Measurements from ENCODE around the gene ARID3A. TPM values are rescaled to one million over a fixed set of nuclear protein-coding genes. Genes with fewer than 3 reads are reported as not detected.

Gene ARID3A
- total RNA-seq, 1 experiment from 2014 or later, result 239 TPM

GRCh38 chr19:984165-984967 is 58.5 kb downstream of the ARID3A start, which contains the start of gene WDR18:
Gene WDR18 (plus strand): TSS chr19:984345. CDS start chr19:984354, 9 bp downstream.
- peaks cover 8% of the 10 kb centered on the region for H3K4me1 Mint-ChIP-seq (ENCODE audit: low read depth, unreplicated experiment)
- CTCF ChIA-PET, result interaction anchor here (0.6 to 1.7 kb wide), 13 partner anchors 12 to 210 kb away, joined by 3 to 8 read pairs (median 4); no protein-coding TSS in a partner anchor

GRCh38 chr19:986083-986482 is 60.2 kb downstream of the ARID3A start:
- Histone ChIP-seq H3K9me3 (no peaks in the 10 kb centered on the region), H3K4me1 (peaks cover 23% of the 10 kb centered on the region), H3K36me3 (ENCODE audit: control insufficient read depth, insufficient read depth, low read length) (peaks cover 3% of the 10 kb centered on the region), H3K27me3 (replicated peaks; ENCODE audit: control insufficient read depth, insufficient read depth, low read length) (no peaks in the 10 kb centered on the region), H3K4me3 (ENCODE audit: low read depth, low read length) (no peak overlapping the region)
- no TSS peak for BruUV-seq (replicated peaks)
- no peak for DNase-seq
- H3K4me1 Mint-ChIP-seq (ENCODE audit: low read depth, unreplicated experiment), result no peaks in the 10 kb centered on the region
- peak overlapping the region; percentile 8 for H3K4me3 Mint-ChIP-seq (ENCODE audit: unreplicated experiment)
- intact Hi-C loops (cut with micrococcal nuclease; ENCODE audit: unreplicated experiment), result no loop called here
- H3K27me3 Mint-ChIP-seq (ENCODE audit: insufficient read depth, unreplicated experiment), result no peaks in the 10 kb centered on the region
- POLR2A ChIA-PET, result no interaction called here
- CTCF ChIA-PET, result no interaction called here
- peaks cover 61% of the 10 kb centered on the region for H3K36me3 Mint-ChIP-seq (ENCODE audit: insufficient read depth, unreplicated experiment)
- no peak for TF ChIP-seq CTCF (IDR thresholded peaks at IDR 0.05; ENCODE audit: insufficient read depth in 1 of 2, low read depth in 1 of 2, low read length in 1 of 2, severe bottlenecking in 1 of 2, unreplicated experiment in 1 of 2)
- peak overlapping the region; percentile 96 for H3K27ac Mint-ChIP-seq (ENCODE audit: unreplicated experiment)
- H3K9me3 Mint-ChIP-seq (ENCODE audit: unreplicated experiment), result no peaks in the 10 kb centered on the region

More at GRCh38 chr19:984165-984967, 58.5 kb downstream of the ARID3A start, which contains the start of gene WDR18:
- Histone ChIP-seq H3K36me3 (ENCODE audit: control insufficient read depth, insufficient read depth, low read length) (peaks cover 1% of the 10 kb centered on the region; the same call in 1 of the 2 replicates), H3K4me1 (peaks cover 36% of the 10 kb centered on the region), H3K9me3 (no peaks in the 10 kb centered on the region), H3K27me3 (replicated peaks; ENCODE audit: control insufficient read depth, insufficient read depth, low read length) (no peaks in the 10 kb centered on the region), H3K4me3 (ENCODE audit: low read depth, low read length) (peak within 1 kb of the TSS; percentile 60)
- no TSS peak for BruUV-seq (replicated peaks)
- Mint-ChIP-seq H3K9me3 (ENCODE audit: unreplicated experiment) (no peaks in the 10 kb centered on the region), H3K27me3 (ENCODE audit: insufficient read depth, unreplicated experiment) (no peaks in the 10 kb centered on the region), H3K4me3 (ENCODE audit: unreplicated experiment) (peak within 1 kb of the TSS; percentile 95), H3K27ac (ENCODE audit: unreplicated experiment) (peak within 1 kb of the TSS; percentile 96), H3K36me3 (ENCODE audit: insufficient read depth, unreplicated experiment) (peaks cover 57% of the 10 kb centered on the region)
- intact Hi-C loops (cut with micrococcal nuclease; ENCODE audit: unreplicated experiment), result loop anchor here (1.0 to 5.0 kb wide), 2 partner anchors 59 to 212 kb away; no protein-coding TSS in a partner anchor
- peak; percentile 90 to 92 for DNase-seq
- POLR2A ChIA-PET, result interaction anchor here (0.6 to 1.6 kb wide), 15 partner anchors 12 to 283 kb away, joined by 3 to 11 read pairs (median 4); partner anchors contain the start of gene CNN2
- no peak for TF ChIP-seq CTCF (IDR thresholded peaks at IDR 0.05; ENCODE audit: insufficient read depth in 1 of 2, low read depth in 1 of 2, low read length in 1 of 2, severe bottlenecking in 1 of 2, unreplicated experiment in 1 of 2)

- CTCF ChIA-PET, result no interaction called here
- no peak for TF ChIP-seq CTCF (IDR thresholded peaks at IDR 0.05; ENCODE audit: insufficient read depth in 1 of 2, low read depth in 1 of 2, low read length in 1 of 2, severe bottlenecking in 1 of 2, unreplicated experiment in 1 of 2)
- BruUV-seq (replicated peaks), result no TSS peak
- Mint-ChIP-seq H3K27ac (ENCODE audit: unreplicated experiment) (no peak overlapping the region), H3K36me3 (ENCODE audit: insufficient read depth, unreplicated experiment) (peaks cover 67% of the 10 kb centered on the region), H3K9me3 (ENCODE audit: unreplicated experiment) (no peaks in the 10 kb centered on the region), H3K27me3 (ENCODE audit: insufficient read depth, unreplicated experiment) (no peaks in the 10 kb centered on the region), H3K4me3 (ENCODE audit: unreplicated experiment) (no peak overlapping the region), H3K4me1 (ENCODE audit: low read depth, unreplicated experiment) (no peaks in the 10 kb centered on the region)
- no peak overlapping the region for H3K4me3 ChIP-seq (ENCODE audit: low read depth, low read length)
- no peaks in the 10 kb centered on the region for H3K9me3 ChIP-seq
- H3K36me3 ChIP-seq (ENCODE audit: control insufficient read depth, insufficient read depth, low read length), result peaks cover 3% of the 10 kb centered on the region
- POLR2A ChIA-PET, result no interaction called here
- DNase-seq, result no peak
- H3K4me1 ChIP-seq, result peaks cover 21% of the 10 kb centered on the region
- H3K27me3 ChIP-seq (replicated peaks; ENCODE audit: control insufficient read depth, insufficient read depth, low read length), result no peaks in the 10 kb centered on the region
- intact Hi-C loops (cut with micrococcal nuclease; ENCODE audit: unreplicated experiment), result no loop called here
These were observed 62.2 kb downstream of the ARID3A start for GRCh38 chr19:988081-988480.
